Measurements from ENCODE around the gene LRP2.
"Not testable (repeated sequence)": the region's sequence is repeated elsewhere in the genome, so short reads cannot be mapped to it uniquely, and the experiment has no call there.

LRP2 gene

DNA sequence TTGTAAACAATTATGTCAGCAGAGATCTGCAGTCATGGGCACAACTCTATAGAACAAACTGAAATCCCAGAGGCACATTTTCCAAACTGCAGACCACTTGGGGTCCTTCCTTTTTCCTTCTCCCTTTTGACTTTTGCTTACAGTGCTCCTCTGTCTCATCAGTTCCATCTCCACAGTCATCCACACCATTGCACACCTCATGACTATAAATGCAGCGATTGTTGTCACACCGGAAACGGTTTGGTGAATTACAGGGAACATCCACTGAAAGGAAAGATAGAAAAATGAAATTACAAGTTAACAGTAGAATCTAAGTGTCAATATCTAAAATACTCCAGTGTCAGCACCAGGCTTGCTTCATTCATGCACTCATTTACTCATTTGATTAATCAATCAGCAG, 196.5 kb downstream of the LRP2 start:
- DNase-seq: no peak

DNA sequence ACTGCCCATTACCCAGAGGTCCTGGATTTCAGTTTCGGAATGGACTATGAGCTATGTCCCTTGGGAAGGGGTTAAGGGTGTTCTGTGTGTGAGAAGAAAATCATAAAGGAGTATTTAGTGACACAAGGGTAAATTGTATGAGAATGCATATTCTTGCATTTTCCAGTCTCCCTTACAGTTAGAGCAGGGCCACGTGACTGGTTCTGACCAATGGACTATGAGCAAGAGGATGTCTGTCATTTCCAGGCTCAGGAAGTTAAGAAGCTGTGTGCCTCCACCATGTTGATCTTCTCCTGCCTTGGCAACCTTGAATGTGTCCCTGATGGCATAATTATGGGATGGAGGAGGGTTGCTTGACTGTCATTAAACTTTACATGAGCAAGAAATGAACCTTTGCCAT, 198.0 kb downstream of the LRP2 start:
- DNase-seq: no peak

DNA sequence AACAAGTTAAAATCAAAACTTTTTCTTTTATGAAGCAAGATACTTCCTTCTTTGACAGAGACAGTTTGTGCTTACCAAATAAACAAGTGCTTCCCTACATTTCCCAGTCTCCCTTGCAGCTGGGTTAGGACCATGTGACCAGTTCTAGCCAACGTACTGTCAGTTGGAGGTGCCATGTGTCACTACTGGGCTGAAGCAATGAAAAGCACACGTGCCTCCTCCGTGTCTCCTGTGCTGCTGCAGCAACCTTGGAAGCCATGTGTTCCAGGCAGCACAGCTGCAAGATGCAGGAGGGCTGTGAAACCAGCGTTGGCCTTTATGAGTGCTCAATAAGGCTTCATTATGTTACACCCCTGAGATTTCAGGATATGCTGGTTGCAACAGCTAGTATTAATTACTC, 199.7 kb downstream of the LRP2 start:
- no peak for DNase-seq

DNA sequence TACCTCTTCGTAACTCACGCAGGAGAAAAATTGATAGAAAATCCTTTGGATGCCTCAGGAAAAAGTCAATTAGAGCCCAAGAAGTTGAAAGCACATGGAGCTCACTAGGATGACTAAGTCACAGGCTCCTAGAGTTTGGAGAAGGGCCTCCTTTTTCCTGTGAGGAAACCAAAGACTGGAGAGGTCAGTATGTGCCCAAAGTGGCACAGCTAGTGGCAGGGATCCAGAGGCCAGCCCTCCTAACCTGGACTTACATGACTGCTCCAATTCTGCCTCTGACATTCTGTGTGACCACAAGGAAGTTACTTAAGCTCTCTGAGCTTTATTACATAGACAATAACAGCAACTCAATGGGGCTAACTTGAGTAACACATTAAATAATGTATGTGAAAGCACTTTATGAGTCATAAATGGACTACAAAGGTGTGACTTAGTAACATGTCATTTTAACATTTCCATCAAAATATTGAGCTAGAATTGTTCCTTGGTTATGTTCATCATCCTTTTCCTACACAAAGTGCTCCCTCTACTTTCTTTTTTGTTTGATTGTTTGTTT, 201.3 kb downstream of the LRP2 start:
- DNase-seq: no peak

DNA sequence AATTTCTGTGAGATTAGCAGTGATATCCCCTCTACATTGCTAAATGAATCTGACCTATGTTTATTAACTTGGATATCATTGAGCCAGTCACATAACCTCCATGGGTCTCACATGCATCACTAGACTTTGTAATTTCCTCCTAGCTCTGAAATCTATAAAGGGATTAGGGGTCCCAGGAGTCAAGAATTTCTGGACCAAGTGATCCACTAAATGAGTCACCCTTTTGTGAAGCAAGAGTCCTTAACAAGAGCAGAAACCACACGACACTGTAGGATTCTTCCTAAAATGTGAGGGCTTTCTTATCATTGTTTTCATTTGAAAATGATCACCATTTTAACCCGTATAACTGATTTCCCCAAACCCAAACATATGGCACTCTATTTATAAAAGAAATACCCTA, 202.6 kb downstream of the LRP2 start:
- DNase-seq: no peak

DNA sequence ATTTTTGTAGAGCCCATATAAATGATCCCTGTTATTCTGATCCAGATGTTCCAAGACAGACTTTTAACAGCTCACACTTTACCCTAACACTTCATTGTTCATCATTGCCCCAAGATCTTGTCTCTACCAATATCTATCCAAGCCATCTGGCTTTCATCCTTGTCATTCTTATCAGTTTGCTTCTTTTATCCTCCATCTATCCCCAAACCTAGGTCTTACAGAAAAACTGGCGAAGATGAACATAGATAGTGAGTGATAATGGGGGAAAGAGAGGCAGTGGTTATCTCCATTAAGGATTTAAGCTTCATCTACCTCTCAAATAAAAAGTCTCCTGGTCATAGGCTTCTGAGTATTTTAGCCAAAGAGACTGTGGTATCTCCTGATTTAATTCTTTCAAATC, 203.5 kb downstream of the LRP2 start:
- DNase-seq: no peak

DNA sequence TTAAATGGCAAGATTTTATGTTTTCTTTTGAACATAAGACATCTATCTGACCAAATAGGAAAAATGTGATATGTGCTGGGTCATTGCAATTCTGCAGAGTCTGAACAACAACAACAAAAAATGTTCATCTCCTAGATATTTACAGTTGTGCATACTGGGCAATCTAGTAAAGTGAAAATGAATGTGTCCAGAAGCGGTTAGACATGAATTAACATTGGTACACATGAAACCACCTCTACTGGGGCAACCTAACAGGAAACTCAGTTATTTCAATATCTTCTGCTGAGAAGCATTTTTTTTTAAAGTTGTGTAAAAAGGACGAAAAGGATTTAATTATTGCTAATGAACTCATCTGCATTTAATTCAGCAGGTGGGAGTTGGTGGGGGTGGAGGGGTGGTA, 216.1 kb downstream of the LRP2 start:
- DNase-seq: no peak

DNA sequence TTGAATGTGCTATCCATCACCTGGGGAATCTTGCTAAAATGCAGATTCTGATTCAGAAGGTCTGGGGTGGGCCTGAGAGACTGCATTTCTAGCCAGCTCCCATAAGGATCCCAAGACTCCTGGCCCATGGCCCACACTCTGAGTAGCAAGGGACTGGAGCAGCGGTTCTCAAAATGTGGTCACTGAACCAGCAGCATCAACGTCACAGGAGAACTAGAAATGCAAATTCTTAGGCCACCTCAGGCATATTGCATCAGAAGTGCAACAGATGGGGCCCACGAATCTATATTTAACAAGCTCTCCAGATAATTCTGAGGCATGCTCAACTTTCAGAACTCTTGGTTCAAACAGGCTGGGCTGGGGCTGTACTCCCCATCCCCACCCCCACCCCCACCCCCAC, 218.3 kb downstream of the LRP2 start:
- DNase-seq: no peak

DNA sequence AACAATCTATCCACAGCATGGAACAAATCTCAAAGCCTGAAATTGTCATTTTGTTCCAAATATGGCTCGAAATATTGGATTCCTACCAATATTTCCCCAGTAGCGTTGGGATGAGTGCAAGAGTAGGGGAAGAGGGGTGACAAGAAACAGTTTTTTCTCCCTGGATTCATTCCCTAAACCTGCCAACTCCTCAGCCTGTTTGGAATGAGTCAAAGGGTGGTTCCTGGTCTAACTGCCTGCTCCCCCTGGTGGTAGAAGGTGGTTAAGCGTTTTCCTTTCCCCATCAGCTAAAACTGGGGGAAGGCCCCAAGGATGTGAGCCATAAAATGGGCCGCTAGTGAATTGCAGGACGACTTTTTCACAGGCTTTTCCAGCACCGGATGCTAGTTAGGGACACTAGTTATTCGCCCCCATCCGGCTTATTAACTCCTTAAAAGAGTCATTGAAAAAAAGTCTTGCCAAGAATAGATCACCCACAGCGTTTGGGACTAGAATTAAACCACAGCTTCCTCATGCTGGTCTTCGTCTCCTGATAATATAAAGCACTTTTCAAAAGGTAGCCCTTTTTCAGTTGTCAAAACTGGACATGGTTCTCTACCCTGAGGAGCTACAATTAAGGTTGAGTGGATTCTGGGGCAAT, 220.5 kb downstream of the LRP2 start:
- DNase-seq: peak; percentile 21

DNA sequence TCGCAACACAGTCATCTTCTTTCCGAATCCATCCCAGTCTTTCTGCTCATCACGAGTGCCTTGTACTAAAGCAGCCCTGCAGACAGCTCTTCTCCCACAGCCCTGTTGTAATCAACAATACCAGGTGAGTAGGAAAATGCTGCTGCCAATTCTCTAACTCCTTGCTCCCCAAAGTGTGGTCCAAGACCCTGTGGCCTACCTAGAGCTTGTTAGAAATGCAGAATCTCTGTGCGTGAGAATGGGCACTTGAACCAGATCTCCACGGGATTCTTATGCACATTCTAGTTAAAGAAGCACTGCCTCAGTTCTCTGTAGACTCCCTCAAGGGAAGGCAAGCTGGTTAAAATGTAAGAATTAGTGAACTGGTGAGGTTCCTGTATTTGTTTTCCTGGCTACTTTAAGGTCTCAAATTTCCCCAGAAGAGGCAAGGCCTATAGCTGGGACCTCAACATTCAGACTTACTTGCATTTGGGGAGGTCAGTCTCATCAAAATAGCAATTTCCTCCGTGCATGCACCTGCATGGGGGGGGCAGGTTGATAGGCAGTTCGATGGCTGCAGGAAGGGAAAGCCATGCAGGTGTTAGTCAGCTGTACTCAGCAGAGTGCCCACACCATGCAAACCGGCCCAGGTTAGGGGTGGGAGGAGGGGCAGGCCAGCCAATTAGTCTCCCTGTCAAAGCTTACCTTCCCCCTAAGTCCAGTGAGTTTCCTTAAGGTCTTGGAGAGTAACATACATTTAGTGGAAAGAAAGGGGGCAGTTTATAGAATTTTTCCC, 222.2 kb downstream of the LRP2 start:
- DNase-seq: no peak

DNA sequence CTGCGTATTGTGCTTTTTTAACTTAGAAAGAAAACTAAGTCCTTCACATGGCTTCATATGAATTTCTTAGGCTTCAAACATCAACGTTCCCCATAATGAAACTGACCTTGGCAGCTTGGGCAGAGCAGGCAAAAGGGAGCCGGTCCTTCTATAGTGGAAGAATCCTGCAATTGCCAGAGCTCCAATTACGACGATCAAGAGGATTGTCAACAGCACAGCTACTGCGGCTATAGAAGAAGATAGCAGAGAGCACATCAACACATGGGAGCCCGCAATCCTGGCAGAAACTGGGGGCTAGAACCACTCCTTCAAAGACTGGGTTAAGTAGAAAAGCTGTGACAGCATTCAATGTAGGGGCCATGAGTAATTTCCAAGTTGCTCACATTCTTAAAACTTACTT, 223.2 kb downstream of the LRP2 start:
- DNase-seq: no peak

DNA sequence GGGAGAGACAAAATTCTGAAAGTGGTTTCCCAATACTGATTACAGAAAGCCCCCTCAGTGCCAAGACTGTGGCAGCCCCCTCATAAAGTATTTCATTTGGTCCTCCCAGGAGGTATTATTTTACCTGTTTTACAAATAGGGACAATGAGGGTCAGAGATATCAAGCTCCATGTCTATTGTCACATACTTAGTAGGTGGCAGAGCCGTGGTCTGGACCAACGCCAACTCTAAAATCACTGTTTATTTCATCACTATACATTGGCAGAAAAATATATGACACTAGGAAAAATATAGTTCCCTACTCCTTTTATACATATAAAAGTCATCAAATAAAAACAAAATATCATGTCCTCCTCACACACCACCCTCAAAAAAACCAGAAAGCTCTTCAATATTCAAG, 224.4 kb downstream of the LRP2 start:
- DNase-seq: no peak

DNA sequence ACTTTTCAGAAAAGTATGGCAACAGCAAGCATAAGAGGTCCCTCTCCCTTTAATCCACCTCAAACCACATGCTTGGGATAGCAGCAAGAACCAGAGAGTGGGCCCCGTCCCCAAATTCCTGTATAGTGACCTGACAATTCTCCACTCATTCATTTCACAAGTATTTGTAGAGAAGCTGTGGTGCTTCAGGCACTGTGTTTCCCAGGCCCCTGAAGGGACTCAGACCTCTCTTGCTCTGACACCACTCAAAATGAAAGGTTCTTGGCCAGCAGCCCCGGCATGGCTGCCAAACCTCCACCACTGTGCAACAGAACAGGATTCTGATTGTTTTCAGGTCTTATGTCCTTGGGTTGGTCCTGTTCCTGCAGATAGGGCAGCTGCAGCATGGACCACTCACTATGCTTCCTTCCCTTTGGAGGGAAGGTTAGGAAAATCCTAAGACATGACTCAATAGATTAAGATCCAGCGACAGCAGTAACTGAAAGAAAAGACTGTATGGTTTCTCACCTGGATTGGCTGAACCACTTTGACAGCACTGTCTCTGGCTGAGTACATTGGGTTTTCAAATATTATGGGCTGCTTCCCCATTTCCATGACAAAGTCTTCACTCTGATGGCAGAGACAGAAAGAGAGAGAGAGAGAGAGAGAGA, 225.3 kb downstream of the LRP2 start:
- no peak for DNase-seq

DNA sequence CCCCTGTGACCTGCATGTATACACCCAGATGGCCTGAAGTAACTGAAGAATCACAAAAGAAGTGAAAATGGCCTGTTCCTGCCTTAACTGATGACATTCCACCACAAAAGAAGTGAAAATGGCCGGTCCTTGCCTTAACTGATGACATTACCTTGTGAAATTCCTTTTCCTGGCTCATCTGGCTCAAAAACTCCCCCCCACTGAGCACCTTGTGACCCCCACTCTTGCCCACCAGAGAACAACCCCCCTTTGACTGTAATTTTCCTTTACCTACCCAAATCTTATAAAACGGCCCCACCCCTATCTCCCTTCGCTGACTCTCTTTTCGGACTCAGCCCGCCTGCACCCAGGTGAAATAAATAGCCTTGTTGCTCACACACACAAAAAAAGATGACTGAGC, 225.9 kb downstream of the LRP2 start:
- not testable (repeated sequence) for DNase-seq

DNA sequence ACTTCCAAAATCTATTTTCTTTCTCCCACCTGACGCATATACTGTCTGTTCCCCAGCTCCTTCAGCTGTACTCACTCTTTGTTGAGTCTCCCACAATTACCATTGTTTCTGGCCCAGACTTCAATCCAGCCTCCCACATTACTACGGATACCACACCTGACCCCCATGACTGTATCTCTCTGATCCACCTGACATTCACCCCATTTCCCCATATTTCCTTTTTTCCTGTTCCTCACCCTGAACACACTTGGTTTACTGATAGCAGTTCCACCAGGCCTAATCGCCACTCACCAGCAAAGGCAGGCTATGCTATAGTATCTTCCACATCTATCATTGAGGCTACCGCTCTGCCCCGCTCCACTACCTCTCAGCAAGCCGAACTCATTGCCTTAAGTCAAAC, 228.1 kb downstream of the LRP2 start:
- DNase-seq: not testable (repeated sequence)

DNA sequence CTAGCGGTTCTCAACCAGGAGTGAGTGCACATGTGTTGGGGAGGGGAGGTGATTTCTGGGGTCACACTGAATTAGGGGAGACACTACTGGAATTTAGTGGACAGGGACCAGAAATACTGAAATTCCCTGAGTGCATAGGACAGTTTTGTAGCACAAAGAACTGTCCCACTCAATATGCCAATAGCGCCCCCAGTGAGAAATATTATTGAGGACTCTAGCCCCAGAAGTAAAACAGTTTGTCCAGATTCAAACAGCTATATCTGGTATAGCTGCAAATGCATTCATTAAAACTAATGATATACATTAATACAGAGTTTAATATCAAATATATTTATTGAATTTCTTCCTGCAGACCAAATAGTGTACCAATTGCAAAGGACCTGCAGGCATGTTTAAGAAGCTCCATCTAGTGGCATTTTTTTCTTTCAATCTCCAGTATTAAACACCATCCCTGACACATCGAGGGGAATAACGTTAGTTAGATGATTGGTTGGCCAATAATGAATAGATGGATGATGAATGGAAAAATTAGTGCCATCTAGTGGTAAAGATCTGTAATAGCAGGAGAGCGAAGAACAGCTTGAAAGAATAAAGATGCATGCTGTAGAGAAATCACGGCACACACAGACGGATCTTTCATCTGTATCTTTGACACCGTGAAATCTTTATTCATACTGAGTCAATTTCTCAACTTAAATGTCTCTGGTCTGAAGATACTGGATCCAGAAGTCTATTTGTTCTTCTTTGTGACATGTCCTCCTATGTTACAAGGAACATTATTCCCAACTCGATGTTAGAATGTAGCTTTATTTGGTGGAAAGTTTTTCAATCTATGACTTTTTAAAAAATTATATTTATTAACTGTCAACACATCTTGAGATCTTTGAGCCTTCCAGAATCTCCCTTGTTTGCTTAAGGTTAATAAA, 230.5 kb downstream of the LRP2 start:
- peak; percentile 76 for DNase-seq

DNA sequence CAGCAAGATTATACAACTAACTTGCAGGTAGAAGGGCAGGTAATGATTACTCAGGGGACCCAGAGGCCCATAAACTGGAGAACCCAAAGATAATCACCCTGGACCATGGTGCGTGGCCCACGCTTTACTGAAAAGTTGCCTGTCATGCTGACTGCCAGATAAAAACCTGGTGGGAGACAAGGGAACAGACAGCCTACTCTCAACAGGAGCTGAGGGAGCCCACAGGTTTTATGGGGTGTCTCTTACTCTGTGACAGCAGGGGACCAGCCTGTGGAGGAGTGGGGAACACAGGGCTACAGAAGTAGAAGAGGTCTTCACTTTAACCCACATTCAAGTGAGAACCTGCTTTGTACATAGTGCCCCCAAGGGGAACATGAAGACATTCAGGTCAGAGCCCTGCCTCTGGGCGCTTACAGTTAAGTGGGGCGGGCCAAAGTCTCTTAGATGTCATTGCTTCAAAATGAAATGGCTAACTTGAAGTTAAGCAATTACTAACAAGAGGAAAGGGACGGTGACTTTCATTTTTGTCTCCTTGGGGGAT, 232.6 kb downstream of the LRP2 start:
- no peak for DNase-seq

DNA sequence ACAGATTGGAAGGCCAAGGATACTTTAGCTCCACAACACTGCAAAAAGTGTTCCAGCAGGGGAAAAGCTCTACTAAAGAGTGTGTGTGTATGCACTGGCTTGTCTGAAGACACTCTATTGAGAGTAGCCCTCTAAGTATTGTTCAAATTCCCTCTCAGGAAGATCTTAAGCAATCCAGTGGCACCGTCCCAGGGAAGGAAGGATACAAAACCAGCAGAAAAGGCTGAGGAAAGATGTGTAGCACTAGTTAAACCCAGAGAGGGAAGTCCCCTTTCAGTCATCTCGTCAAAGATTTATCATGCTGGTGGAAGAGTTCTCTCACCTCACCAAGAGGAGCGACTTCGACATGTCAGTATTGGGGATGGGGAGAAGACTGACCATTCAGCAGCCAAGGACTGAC, 242.5 kb downstream of the LRP2 start:
- no peak for DNase-seq

DNA sequence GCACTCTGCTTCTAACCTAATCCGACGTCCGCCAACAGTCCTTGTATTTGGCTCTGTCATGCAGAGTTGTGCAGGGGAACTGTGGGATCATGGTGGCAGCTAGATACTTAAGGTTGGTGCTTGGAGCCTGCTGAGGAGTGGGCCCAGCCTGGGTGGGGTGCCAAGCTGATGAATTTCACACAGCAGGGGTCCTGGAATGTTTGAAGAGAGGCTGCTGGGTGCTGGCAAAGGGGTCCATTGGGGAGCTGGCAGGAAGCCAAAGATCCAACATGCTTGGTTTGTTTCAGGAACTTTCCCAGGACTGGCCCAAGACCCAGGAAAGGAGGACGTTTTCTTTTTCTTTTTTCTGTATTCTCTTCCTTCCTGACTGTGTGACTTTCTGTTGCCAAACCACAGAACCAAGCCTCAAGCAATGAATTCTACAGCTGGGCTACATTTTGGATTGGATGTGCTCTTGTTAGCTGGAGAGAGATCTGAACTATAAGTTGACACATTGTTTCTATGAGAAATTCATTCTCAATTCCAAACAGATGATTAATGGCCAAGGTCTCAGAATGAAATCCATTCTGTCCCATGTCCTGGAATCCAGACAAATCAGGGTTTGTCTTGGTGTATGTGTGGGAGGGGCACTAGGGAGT, 243.1 kb downstream of the LRP2 start:
- DNase-seq: no peak

DNA sequence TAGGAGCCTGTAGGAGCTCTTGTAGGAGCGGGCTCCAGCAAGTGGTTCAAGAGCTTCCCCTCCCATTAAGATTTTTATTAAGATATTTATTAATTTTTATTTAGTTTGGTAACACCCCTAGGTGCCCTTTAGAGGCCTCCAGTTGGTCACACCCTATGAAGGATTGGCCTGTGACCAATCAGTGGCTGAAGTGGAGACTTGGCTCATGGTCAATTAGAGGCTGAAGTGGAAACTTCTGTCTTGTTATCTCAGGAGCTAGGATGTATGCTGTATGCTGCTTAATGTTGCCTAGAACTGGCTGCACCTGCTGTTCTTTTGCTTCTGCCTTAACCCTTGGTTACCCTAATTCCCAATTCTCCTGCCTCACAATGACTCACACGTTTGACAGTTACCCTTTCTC, 244.3 kb downstream of the LRP2 start:
- DNase-seq: no peak

DNA sequence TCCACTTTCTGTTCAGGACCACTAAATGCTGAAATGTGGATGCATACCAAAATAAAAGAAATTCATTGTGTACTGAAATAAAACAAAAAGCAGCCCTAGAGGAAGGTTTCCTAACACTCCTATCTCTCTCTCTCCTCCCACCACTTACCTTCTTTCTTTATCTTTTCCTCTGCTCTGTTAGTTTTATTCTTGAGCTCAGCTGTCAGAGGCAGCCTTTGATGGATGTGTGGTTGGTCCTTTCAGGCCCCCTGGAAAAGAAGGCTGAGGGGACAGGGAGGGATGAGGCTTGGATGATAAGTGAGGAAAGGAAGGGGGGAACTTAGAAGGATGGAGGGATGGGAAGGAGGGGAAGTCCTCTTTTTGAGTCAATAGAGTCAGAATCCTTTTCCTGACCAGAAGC, 245.3 kb downstream of the LRP2 start:
- no peak for DNase-seq

DNA sequence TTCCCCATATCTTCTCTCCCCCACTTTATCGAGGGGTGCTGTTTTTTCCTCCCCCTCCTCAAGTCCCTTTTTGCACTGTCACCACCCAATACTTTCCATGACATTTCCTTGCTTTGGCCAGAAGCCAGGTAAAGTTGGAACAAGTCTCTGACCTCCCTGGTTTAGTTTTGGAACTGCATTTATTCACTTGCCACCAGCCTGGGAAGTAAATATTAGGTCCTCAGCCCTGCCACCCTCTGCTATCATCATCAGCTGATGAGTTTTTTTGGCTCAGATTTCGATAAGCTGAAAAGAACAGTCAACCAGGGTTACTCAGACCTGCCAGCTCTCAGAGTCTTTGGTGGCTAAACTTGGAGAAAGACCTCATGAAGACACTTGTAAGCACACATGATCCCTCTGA, 246.0 kb downstream of the LRP2 start:
- no peak for DNase-seq
